Lung (tissue), 12 donors: Measurements from ENCODE around the gene RNASE8. TPM values are rescaled to one million over a fixed set of nuclear protein-coding genes. Genes with fewer than 3 reads are reported as not detected.

Experiments
- ATAC-seq: fragments of 200-7000 bp; cut with Tn5 transposase; one replicate; pipeline ENCODE4 v1.9.1; 2020; ENCODE audit warnings: moderate number of reproducible peaks; ENCODE audit not compliant: insufficient read depth, low FRiP score
- DNase-seq, 3 donors: peaks; one replicate each; pipeline ENCODE4 v3.0.0-alpha.2; 2013 to 2017
- H3K27ac ChIP-seq, 2 donors: one replicate each; pipeline ENCODE4 v1.5.1; 2013; ENCODE audit warnings: mild to moderate bottlenecking in 2 of 2, moderate library complexity in 2 of 2, control low read depth in 1 of 2, inconsistent platforms in 1 of 2, low read depth in 1 of 2, low read length in 1 of 2
- H3K27me3 ChIP-seq, 3 donors: one replicate each; pipeline ENCODE4 v1.5.1; 2013; ENCODE audit warnings: low read length in 2 of 3; ENCODE audit not compliant: control insufficient read depth in 3 of 3, insufficient read depth in 3 of 3
- H3K36me3 ChIP-seq, 4 donors: one replicate each; pipeline ENCODE4 v1.5.1; 2013; ENCODE audit warnings: low read length in 4 of 4, mild to moderate bottlenecking in 1 of 4, moderate library complexity in 1 of 4; ENCODE audit not compliant: control insufficient read depth in 4 of 4, insufficient read depth in 4 of 4
- H3K4me1 ChIP-seq, 5 donors: one replicate each; pipeline ENCODE4 v1.5.1; 2013; ENCODE audit warnings: low read length in 5 of 5, mild to moderate bottlenecking in 2 of 5, moderate library complexity in 1 of 5; ENCODE audit not compliant: control insufficient read depth in 5 of 5, insufficient read depth in 5 of 5
- H3K4me3 ChIP-seq: one replicate; pipeline ENCODE4 v1.5.1; 2013; ENCODE audit warnings: mild to moderate bottlenecking, control low read depth, moderate library complexity
- H3K9ac ChIP-seq, 2 donors: one replicate each; pipeline ENCODE4 v1.5.1; 2013; ENCODE audit warnings: low read length in 2 of 2, control low read depth in 1 of 2; ENCODE audit not compliant: insufficient read depth in 1 of 2
- H3K9me3 ChIP-seq, 4 donors: one replicate each; pipeline ENCODE4 v1.5.1; 2013; ENCODE audit warnings: low read length in 3 of 4, mild to moderate bottlenecking in 1 of 4, moderate library complexity in 1 of 4; ENCODE audit not compliant: control insufficient read depth in 4 of 4, insufficient read depth in 3 of 4
- CTCF ChIP-seq: IDR thresholded peaks from 2 replicates; pipeline ENCODE4 v1.5.1; 2012; ENCODE audit warnings: mild to moderate bottlenecking; ENCODE audit errors: control extremely low read depth, extremely low read depth
- WGBS, 2 donors: extraction: QIAGEN DNeasy Blood & Tissue Kit; methylation state at CpG; one replicate each; pipeline ENCODE4 v1.1.7; 2013; 5-methylcytosine and 5-hydroxymethylcytosine counted together
- polyA plus RNA-seq, 2 donors: library from polyadenylated mRNA; stranded (reverse); fragments of 200-250 nt; gene quantifications; one replicate each; pipeline ENCODE4 v1.2.1, GENCODE V29; 2013
- total RNA-seq, 2 donors: library from RNA; depleted of rRNA in 1 of 2; stranded (reverse); fragments of >200 nt in 1 of 2; gene quantifications; one replicate each; pipeline ENCODE4 v1.2.1, GENCODE V29; 2014 to 2021
- donor health status: control.
- donor health status: control.
- donor health status: Bipolar disorder and iron deficiency.
- donor health status: healthy.
- donor health status: DM: yes; HTN: yes; CAD: no.

RNASE8 gene
- total and polyA plus RNA-seq, 4 donors = not detected

- no peaks in the 10 kb centered on the region for H3K27me3 ChIP-seq
- no peak for TF ChIP-seq CTCF
- H3K36me3 ChIP-seq = peaks cover 0 to 36% (median 22%) of the 10 kb centered on the region in 4 donors
- ATAC-seq (peak; percentile 40), DNase-seq (peak; percentile 96 to 97 (median 97))
- peak overlapping the region; percentile 87 to 93 for H3K27ac ChIP-seq
- H3K4me3 ChIP-seq = peak overlapping the region; percentile 60
- H3K9ac ChIP-seq = peak overlapping the region; percentile 59 to 94
- H3K9me3 ChIP-seq = no peaks in the 10 kb centered on the region
- H3K4me1 ChIP-seq = peaks cover 0 to 30% (median 0%) of the 10 kb centered on the region in 5 donors
- 0% methylated on average over 26 to 37 of the region's 37 CpGs for WGBS, 2 donors
Observed at GRCh38 chr14:21071225-21072030, 13.8 kb downstream of the RNASE8 start.

- DNase-seq (peak in 2 of 3 donors; percentile 71 to 74), ATAC-seq (no peak)
- 6 to 34% methylated on average over 4 of the region's 4 CpGs for WGBS, 2 donors
- peak overlapping the region; percentile 59 to 94 for H3K9ac ChIP-seq
- TF ChIP-seq CTCF = no peak
- H3K36me3 ChIP-seq = peaks cover 4 to 37% (median 25%) of the 10 kb centered on the region in 4 donors
- no peak overlapping the region for H3K4me3 ChIP-seq
- H3K4me1 ChIP-seq = peaks cover 0 to 30% (median 0%) of the 10 kb centered on the region in 5 donors
- no peaks in the 10 kb centered on the region for H3K27me3 ChIP-seq
- H3K9me3 ChIP-seq = no peaks in the 10 kb centered on the region
- H3K27ac ChIP-seq = peak overlapping the region; percentile 87 to 93
Observed at GRCh38 chr14:21072031-21072473, 14.4 kb downstream of the RNASE8 start.

GRCh38 chr14:21072781-21073339 is 15.2 kb downstream of the RNASE8 start:
- H3K4me3 ChIP-seq = no peak overlapping the region
- peaks cover 5 to 44% (median 29%) of the 10 kb centered on the region in 4 donors for H3K36me3 ChIP-seq
- 85 to 86% methylated on average over 9 of the region's 9 CpGs for WGBS, 2 donors
- ATAC-seq = no peak
- TF ChIP-seq CTCF = no peak
- H3K9me3 ChIP-seq = no peaks in the 10 kb centered on the region
- no peak for DNase-seq
- peaks cover 0 to 30% (median 0%) of the 10 kb centered on the region in 5 donors for H3K4me1 ChIP-seq
- H3K27me3 ChIP-seq = no peaks in the 10 kb centered on the region
- H3K9ac ChIP-seq = no peak overlapping the region
- peak overlapping the region in 1 of 2 donors; percentile 42 for H3K27ac ChIP-seq
